HG03103 (cell line): ENCODE results near the gene TKT.
"Not testable (repeated sequence)": the region's sequence is repeated elsewhere in the genome, so short reads cannot be mapped to it uniquely, and the experiment has no call there.

Source experiments
- ATAC-seq: cut with Tn5 transposase; IDR thresholded peaks from one replicate; pipeline ENCODE4 v1.9.1; 2021; ENCODE audit warnings: low read depth; ENCODE audit not compliant: unreplicated experiment

The TKT gene

DNA sequence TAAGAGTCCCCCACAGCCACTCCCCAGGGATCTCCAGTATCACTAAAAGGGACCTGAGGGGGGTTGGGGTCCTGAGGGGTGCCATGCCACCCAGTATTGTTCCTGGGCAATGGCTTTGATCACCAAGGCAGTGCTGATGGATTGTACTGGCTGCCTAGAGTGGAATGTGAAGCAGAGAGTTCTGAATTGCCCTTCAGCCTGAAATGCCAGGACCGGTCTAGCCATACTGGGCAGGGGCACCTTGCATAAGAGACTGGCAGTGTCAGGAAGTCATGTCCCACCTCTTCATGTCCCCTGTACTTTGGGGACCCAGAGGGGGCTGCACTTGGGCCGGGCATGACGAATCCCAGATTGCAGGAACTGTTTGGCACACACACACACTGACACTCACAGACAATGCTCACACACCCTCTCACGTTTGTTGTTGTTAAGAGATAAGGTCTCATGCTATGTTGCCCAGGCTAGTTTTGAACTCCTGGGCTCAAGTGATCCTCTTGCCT lies 4.5 kb upstream of the TKT start:
- ATAC-seq, result no peak

DNA sequence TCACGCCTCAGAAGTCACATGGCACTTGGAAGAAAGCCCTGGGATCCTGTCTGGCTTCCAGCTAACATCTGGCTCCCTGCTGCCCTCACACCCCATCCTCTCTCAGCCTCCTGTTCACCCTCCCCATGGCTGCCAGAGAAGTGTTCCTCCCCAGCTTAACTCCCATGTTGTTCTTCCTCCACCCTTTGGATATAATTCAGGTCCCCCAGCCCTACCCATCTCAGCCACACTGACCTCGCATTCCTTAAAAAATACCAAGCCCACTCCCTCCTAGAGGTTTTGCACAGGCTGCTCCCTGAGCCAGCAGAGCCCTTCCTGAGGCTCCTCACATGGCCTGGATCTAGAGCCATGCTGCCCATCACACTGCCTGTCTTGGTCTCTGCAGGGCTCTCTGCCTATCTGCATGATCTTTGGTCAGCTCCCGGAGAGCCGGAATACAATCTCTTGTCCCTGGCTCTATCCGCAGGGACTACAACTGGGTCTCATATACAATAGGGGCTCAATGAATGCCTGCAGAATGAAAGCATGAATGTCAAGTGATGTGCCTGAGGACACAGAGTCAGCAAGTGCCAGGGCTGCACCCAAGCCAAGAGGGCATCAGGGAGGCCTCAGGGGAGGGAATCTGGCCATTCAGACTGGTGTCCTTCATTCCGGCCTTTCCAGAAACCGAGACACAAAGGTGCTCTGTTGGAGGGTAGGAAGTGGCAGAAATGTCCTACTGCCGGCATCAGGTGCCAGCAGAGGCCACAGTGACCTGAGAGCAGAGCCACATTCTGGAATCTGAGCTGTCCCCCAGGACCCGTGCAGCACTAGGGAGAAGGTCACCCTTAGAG lies 3.8 kb upstream of the TKT start:
- ATAC-seq, result no peak

DNA sequence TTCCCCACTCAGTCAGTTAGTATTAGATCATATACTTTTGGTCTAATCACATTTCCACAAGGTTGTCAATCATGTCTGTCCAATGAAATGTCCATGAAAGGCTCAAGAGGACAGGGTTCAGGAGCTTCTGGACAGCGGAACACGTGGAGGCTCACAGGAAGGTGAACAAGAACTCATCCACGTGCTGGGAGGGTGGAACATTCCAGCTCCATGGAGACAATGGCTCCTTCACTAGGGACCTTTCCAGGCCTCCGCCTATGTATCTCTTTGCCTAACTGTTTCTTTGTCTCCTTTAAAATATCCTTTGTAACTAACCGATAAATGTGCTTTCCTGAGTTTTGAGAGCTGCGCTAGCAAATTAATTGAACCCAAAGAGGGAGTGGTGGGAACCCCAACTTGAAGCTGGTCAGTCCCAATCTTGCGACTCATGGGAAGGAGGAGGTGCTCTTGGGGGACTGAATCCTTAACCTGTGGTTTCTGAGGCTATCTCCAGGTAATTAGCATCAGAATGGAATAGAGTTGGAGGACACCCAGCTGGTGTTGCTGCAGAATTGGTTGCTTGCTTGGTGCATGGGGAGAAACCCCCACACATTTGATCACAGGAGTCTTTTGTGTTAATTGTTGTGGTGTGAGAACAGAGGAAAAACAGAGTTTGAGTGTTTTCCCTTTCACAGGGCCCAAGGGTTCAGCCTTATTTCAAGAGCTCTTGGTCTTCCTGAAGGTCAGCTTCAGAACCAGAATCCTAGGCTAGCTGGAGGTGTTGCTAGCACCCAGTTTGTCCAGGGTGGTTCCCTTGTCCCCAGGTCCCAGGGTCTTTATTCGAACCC lies 3.0 kb upstream of the TKT start:
- ATAC-seq, result no peak

DNA sequence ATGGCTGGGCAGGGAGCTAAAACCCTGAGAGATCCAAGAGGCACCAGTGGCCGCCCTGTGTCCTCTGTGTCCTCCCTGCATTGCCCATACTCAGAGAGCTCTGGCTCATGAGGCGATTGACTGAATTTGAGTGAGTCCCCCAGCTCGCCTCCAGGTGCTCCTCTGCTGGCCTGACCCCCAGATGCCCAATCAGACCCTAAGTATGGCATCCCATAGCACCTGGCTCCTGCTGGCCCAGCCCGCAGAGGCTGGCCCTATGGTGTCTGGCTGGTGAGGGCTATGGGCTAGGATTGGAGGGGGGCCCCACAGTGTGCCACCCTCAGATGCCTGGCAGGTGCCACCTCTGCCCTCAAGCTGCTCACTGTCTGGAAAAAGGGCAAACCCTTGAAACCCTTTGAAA lies 1.6 kb upstream of the TKT start:
- no peak for ATAC-seq

DNA sequence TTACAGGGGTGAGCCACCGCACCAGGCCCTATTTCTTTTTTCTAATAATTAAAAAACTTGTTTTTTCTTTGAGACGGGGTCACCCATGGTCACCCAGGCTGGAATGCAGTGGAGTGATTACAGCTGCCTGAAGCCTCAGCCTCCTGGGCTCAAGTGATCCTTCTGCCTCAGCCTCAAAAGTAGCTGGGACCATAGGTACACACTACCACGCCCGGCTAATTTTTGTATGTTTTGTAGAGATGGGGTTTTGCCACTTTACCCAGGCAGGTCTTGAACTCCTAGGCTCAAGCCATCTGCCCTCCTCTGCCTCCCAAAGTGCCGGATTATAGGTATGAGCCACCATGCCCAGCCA lies 858 bp upstream of the TKT start:
- ATAC-seq, result no peak

DNA sequence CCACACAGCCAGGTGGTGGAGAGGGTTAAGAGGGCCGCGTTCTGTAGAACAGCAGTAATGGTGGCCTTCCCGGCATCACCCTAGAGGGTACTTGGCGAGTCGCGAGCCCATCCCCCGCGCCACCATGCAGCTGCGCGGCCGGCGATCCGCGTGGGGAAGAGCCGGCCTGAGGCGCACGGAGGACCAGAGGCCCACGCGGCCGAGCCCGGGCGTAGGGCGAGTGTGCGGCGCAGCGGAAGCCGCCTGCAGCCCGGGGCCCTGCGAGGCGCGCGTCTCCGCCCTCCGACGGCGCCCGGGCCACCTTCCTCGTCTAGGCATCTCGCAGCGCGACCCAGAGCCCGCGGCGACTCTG lies 423 bp downstream of the TKT start:
- peak; percentile 23 for ATAC-seq

DNA sequence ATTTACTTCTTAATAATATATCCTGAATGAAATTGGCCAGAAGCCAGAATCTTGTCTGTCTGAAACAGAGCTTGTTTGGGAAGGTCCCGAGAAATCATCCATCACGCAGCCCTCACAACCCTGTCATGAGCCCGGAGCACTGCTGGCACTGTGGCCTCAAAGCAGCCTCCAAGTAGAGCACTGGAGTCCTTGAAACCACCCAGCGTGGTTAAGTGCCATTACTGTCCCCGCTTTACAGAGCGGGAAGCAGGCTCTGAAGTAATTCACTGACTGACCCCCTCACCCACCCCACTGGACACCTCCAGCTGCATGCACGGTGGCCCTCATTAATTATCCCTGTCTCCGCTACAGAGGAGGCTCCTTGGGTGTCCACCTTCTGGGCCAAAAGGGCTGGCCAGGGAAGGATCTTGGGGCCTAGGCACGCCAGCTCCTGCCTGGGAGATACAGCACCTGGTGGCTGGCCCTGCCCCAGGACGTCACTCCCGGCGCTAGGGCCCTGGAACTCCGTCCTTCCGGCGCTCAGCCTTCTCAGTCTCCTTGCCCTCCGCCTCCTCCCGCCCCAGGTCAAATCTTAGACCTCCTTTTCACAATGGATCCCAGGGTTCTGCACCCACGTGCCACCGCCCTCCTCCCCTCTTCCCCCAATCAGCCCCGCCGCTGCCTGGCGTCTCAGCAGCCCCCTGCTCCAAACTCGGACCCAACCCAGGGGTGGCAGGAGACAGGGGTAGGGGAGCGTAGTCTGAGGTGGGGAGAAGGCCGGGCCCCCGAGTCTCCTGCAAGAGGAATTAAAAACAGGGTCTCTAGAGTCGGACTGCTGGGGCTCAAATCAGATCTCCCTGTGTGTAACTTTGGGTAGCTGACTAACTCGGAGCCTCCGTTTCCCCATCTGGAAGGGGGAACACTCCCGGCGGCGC lies 1.1 kb downstream of the TKT start:
- ATAC-seq, result peak; percentile 36

DNA sequence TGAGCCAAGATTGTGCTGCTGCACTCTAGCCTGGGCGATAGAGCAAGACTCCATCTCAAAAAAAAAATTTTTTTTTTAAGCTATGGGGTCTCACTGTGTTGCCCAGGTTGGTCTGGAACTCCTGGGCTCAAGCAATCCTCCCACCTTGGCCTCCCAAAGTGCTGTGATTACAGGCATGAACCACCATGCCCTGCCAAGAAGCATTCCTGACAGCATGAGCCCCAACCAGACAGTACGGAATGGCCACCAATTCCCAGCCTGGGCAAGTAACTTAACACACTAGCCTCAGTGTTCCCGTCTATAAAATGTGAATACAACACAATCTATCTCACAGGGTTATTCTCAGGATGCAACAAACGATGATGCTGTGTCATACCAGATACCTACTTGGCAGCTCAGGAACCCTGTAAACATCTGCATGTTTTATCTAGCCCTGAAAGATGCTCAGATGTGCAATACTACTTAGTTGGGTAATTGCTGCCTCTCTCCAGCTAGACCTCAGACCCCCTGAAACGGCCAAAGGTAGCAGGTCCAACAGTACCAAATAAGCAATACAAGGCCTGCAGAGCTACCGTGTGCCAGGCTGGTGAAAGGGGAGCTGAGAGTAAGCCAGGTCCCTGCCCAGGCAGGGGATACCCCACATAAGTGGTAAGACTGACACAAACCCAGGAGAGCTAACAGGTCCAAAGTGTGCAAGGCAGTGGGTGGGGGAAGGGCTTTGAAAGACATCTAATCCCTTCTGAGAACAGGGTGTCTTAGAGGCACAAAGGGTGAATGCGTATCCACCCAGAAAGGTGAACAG lies 1.9 kb downstream of the TKT start:
- no peak for ATAC-seq

DNA sequence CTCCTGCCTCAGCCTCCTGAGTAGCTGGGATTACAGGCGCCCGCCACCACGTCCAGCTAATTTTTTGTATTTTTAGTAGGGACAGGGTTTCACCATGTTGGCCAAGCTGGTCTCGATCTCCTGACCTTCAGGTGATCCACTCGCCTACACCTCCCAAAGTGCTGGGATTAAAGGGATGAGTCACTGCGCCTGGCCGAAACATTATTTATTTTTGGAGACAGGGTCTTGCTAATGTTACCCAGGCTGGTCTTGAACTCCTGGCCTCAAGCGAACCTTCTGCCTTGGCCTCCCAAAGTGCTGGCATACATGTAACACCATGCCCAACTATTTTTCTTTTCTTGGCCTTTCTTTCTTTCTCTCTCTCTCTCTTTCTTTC lies 2.9 kb downstream of the TKT start:
- ATAC-seq, result not testable (repeated sequence)

DNA sequence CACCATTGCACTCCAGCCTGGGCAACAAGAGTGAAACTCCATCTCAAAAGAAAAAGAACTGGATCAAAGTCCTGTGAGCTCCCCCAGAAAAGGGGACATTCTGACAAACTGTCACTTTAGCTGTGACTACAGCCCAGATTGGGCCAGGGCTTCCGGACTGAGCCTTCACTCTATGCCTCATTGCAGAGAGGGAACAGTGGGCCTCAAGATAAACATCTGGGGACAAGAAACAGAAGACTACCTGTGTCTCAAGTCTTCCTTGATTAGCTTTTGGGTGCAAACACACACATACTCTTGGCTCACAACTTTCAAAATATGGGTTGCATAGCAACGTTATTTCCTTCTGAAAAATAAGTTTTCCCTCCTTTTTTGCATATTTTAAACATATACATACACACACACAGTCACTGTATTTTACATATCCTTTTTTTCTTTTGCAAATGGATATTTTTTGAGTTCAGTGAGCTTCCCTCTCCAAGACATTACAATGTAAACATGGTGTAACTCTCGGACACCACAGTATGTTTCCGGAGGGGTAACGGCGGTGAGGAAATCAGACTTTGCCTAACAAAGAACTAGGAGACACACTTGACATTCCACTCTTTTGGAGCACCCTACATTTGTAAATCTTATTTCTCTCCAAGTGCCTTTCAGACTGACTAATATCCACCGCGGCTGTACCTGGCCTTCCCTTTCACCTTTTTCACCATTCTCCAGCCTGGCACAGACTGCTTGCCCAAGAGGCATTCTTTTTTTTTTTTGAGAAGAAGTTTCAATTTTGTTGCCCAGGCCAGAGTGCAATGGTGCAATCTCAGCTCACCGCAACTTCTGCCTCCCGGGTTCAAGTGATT lies 3.5 kb downstream of the TKT start:
- no peak for ATAC-seq

DNA sequence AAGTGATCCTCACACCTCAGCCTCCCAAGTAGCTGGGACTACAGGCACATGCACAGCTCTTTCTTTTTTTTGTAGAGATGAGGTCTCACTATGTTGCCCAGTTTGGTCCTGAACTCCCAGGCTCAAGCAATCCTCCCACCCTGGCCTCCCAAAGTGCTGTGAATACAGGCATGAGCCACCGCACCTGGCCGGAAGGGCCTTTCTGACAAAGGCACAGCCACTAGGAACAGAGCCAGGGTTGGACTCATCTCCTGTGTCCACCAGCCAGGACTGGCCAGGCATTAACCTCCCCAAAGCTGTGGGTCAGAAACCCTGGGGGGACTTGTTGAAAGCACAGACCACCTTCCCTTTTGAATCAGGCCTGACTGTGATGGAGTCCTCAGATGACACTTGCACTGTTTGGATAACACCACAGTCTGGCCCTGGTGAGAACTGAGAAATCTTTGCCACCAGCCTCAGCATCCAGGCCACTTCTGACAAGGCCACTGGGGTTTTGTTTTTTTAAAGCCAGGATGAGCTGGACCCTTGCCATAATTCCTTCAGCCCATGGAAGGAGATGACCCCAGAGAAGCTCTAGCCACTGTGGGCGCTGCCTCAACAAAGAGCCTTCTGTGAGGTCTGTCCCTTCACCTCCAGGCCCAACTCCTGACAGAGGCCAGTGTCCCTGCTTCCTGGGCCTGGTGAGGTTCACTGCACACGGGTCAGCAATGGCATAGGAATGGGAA lies 4.8 kb downstream of the TKT start:
- ATAC-seq, result no peak

DNA sequence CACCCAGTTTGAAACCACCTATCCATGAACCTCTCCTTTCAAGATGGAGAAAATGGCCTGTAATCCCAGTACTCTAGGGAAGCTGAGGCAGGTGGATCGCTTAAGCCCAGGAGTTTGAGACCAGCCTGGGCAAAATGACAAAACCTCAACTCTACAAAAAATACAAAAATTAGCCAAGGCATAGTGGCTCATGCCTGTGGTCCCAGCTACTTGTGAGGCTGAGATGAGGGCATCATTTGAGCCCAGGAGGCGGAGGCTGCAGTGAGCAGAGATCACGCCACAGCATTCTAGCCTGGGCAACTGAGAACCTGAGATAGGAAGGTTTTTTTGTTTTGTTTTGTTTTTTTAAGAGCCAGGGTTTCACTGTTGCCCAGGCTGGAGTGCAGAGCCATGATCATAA lies 5.4 kb downstream of the TKT start:
- ATAC-seq, result no peak

DNA sequence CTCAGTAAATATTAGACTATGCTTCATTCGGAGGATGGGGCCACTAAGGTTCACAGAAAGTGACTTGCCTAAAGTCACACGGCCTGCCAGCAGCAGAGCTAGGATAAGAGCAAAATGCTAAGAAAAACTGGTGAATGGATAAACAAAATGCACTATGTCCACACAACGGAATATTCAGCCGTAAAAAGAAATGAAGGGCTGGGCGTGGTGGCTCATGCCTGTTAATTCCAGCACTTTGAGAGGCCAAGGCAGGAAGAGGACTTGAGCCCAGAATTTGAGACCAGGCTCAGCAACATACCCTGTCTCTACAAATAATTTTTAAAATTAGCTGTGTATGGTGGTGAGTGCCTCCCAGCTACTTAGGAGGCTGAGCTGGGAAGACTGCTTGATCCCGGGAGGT lies 7.7 kb downstream of the TKT start:
- ATAC-seq, result no peak

DNA sequence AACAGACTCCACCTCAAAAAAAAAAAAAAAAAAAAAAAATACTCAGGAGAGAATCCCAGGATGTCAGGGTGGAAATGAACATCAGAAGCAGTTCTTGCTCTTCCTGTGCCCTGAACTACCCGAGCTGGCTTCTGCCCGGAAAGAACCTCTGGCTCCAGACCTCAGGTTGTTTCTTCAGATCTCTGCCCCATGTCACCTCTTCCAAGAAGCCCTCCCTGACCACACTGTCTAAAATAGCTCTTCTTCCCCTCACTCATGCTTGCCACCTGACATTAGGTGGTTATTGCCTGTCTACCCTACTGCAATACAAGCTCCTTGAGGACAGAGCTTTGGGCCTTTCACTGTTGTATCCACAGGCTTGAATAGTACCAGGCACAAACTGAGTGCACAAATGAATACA lies 8.2 kb downstream of the TKT start:
- ATAC-seq, result no peak

DNA sequence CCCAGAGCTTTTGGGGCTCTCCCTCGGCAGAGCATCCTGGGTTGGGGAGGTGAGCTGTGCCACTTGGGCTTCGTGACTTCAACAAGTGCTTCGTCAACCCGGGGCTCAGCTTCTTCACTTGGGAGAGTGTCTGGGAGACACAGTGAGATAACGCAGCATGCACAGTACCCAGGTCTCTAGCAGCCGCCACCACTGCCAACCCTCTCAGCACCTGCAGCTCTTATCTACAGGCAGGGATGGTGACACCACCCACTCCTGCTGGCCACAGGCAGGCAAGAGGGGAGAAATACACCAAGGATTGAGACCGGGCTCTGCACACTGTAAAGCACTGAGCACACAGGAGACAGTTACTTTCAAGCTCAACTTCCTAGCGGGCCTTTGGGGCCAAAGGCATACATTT lies 11.6 kb downstream of the TKT start:
- no peak for ATAC-seq

DNA sequence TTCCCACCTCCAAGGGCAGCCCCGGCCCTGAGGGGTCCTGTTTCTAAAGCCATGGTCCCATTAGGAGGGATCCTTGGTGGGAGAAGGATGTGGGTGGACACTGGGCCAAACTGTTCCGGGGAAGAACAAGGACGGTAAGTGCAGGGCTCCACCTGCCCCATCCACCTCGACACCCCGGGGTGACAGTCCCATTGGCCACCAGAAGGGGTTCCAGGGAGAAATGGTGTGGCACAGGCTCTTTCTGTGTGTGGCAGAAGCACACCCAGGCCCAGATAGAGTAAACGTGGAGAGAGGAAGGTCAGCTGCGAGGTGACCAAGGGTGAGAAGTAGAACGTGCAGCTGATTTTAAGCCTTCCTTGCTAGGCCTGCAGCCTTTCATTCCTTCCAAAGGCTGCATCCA lies 12.0 kb downstream of the TKT start:
- no peak for ATAC-seq

DNA sequence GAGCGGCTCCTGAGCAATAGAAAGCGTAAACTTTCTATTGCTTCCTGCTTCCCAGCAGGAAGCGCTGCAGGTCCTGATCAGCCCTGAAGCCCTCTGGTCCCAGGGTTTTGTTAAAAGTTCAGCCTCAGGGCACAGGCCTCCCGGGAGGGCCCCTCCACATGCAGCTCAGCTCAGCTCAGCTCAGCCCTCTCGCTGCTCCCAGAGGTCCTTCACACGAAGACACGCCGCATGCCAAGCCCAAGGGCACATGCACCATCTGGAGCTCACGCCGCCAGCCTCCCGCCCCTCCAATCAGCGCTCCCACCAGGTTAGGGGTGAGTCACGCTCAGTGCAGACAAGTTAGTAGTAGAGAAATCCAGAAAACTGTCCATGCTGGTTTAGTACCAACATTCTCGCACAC lies 12.7 kb downstream of the TKT start:
- ATAC-seq, result no peak

DNA sequence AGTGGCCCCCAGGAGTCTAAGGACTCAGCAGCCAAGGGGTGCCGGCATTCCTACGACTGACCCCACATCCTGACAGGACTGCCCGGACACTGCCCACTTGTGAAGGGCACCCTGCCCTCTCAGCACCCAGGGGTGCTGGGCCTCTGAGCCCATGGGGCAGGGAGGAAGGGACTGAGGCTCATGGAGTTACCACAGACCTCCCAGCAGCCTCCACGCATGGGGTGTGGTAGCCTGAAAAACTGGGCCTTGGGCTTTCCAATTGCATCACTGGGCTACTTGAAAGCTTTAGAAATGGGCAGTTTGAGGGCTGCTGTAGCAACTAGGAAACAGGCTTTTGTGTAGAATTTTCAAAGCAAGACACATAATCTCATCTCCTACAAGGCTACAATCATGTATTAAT lies 13.2 kb downstream of the TKT start:
- ATAC-seq, result no peak

DNA sequence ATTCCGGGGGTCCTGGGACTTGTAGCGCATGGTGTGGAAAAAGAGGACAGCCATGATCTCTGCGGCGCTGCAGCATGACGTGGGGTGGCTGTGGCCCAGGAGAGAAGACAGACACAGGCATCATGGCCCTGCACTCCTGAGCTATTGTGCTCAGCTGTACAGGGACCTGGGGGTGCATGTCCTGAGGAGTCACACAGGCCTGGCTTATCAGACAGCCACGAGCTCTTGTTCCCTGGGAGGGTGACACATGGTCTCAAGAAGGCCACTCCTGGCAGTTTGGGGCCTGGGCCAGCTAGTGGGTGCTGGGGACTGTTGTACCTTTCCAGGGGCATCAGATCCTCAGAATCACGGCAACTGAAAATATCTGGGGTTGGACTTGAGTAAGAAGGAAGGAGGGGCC lies 13.7 kb downstream of the TKT start:
- no peak for ATAC-seq
